ENCODE data around the gene NTSR2.

NTSR2 gene, protein sequence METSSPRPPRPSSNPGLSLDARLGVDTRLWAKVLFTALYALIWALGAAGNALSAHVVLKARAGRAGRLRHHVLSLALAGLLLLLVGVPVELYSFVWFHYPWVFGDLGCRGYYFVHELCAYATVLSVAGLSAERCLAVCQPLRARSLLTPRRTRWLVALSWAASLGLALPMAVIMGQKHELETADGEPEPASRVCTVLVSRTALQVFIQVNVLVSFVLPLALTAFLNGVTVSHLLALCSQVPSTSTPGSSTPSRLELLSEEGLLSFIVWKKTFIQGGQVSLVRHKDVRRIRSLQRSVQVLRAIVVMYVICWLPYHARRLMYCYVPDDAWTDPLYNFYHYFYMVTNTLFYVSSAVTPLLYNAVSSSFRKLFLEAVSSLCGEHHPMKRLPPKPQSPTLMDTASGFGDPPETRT

DNA sequence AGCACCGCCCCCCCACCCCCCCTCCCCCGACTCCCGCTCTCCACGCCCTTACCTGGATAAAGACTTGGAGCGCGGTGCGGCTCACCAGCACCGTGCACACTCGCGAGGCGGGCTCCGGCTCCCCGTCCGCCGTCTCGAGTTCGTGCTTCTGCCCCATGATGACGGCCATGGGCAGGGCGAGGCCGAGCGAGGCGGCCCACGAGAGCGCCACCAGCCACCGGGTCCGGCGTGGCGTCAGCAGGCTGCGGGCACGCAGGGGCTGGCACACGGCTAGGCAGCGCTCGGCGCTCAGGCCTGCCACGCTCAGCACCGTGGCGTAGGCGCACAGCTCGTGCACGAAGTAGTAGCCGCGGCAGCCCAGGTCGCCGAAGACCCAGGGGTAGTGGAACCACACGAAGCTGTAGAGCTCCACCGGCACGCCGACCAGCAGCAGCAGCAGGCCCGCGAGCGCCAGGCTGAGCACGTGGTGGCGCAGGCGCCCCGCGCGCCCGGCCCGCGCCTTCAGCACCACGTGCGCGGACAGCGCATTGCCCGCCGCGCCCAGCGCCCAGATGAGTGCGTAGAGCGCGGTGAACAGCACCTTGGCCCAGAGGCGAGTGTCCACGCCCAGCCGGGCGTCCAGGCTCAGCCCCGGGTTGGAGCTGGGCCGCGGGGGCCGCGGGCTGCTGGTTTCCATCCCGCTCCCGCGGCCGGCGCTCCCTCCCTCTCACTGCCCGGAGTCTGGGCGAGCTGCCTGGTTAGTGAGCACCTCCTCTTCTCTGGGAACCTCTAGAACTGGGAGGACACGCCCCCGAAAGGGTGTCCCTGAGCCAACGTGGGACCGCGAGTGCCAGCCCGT is at the start of gene NTSR2:
TSS of gene NTSR2 (minus strand) at position 742 of the 838 bp plus-strand sequence. CDS start at position 676, 66 bp downstream.
- DNase-seq = no peak

DNA sequence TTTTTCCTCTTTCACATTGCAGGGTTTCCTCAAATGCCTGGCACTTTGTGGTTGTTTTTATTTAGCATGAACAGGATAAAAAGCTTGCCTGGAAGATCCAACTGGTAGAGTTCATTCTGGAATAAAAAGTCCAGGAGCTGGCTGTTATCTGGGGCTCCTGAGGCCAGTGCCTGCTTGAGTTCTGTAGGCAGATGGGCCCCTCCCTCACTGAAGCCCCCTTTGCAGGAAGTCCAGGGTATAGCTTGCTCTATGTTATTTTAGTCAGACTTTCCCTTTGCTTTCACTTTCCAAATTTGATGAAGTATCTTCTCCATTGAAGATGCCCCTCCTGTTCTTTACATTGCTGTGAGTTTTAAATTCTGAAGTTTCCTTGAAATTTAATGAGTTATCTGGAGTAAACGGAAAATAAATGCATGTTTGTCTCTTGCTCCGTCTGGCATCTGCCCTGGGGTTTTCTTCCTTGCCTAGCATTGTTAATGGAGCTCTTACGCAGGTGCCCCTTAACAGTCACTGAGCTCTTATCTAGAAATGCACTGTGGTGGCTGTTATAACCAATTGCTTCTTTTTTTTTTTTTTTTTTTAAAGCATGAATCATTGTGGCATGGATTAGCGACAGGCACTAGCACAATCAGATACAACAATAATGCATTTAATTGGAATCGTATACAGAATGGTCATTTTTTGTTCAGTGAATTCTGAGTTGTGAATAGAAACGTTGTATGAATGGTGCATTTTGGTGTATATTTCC is 49.4 kb upstream of the NTSR2 start:
- no peak for DNase-seq

GRCh38 chr2:11718606-11719005 is 48.6 kb upstream of the NTSR2 start:
- DNase-seq = no peak

- DNase-seq = no peak
Measured at GRCh38 chr2:11717623-11718022, 47.6 kb upstream of the NTSR2 start.

DNA sequence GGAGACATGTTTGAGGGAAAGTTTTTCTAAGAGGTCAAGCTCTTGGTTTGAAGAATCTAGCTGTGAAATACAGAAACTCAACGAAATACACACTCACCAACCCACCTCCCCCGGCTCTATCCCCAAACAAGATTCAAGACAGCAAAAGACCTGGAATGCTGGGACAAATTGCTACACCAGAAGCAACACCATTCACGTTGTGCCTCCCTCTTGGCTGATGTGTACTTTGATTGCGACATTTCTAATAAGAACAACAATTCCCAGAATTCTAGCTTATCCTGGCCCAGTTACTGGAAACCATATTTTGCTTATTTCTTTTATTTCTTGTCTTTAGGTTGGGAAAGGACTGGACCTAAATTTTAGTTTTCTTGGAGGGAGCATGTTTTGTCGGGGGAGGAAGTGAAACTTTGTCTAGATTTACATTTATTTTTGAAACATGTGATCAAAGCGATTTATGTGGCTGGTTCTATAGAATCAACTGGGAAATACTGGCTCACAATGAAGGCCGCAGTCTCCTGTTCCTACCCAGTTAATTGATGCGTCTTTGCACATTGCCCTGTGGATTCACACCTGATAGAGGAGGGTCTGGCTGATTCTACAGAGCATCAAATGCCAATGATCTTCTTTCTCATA is 46.8 kb upstream of the NTSR2 start:
- no peak for DNase-seq

DNA sequence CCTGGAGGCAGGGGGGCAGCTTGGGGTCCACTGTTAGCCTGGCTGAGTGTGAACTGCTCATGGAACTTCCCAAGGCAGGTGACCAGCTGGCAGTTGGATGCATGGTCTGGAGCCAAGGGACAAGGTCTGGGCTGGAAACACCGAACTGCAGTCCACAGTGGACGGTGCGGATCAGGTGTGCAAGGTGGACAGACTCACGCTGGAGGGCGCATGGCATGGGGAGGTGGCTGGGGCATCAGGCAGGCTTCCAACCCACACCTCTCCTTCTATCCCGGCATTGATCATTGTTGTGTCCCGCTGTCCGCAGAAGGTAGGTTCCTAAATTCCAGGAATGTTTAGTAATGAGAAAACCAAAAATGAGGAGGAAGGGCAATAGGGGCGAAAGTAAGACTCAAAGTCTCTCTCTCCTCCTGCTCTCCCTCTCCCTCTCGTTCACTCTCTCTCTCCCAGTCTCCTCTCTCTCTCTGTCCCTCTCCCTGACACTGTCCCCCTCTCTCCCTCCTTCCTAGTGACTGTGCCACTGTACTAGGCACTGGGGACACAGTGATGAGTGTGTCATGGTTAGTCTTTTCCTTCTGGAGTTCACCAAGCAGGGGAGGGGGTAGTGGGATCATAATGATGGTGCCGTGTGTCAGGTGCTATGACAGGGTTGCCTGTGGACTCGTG is 46.1 kb upstream of the NTSR2 start:
- no peak for DNase-seq

GRCh38 chr2:11713815-11714214 is 43.8 kb upstream of the NTSR2 start:
- no peak for DNase-seq

DNA sequence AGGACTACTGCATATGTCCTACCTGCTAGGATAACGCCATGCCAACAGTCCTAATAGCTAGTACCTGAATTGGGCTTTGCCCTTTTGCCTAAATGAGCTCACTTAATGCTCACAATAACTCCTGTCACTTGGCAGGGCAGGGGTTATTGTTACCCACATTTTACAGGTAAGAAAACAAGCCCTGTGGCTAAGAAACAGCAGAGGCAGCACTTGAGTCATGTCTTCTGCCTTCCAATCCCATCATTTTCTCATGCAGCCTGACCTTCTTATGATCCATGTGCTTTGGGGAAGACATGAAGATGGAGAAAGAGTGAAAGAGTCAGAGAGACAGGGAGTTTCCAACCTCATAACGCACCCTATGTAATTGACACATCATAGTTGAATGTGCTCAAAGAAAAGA is 42.9 kb upstream of the NTSR2 start:
- no peak for DNase-seq

DNA sequence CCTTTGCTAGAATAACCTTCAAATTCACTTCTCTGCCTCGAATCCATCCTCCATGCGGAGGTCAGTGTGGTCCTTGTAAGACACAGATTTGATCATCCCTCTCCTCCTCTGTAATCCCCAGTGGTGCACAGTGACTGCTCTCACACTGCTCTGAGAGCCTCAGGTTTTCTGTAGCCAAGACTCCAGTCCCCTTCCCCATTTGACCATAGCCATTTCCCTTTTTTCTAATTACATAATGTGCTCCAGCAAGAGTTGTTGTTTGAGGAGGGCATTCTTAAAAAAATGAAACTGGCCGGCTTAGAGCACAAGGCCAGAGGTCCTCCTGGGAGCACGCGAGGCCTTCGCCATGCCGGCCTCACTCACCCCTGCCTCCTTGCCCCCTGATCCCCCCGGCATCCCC is 41.8 kb upstream of the NTSR2 start:
- DNase-seq = no peak

DNA sequence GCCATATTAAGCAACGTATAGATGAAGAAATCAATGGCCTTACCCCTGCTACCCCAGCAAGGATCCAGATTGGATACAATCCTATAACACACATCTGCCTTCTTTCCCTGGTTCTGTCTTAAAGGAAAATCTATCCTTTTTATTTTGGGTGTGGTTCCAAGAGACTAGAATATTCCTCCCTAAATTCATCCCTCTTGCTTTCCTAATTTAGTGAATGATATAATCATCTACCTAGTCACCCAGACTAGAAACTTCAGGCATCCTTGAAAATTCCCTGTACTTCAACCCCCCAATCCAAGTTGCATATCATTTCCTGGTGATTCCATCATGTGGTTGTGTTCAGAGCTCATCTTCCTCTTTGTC is 41.3 kb upstream of the NTSR2 start:
- DNase-seq = no peak

- no peak for DNase-seq
Measured at GRCh38 chr2:11710632-11711353, 40.8 kb upstream of the NTSR2 start.

DNA sequence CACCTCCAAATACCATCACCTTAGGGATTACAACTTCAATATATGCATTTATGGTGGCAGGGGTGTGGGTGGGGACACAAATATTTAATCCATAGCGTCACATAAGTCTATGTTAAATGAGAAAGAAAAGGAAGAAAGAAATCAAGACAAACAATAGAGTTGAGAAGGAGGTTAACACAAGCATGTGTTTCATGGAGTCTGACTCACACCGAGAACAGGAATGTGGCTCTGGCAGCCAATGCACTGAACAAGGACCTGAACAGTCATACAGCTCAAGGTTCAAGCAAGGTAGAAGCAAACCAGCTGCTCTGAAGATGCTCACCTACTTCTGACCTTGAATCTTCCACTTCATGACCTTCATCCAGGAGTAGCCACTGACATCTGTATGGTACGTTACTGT is 40.2 kb upstream of the NTSR2 start:
- DNase-seq = no peak

DNA sequence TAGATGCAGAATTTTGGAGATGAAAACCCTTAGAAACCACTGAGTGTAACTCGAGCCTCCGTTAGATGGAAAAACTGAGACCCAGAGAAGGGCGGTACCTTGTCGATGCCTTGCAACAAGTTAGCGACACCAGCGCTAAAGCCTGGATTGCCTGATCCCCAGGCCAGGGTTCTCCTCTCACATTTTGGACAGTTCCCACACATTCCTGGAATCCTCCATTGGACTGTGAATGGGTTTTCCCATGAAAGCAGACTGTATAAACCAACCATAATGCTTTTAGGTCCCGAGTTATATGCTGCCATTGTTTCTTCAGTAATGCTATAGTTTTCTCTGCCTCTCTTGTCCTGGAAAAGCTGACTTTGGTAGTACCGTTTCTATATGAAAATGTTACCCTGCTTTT is 39.3 kb upstream of the NTSR2 start:
- no peak for DNase-seq

DNA sequence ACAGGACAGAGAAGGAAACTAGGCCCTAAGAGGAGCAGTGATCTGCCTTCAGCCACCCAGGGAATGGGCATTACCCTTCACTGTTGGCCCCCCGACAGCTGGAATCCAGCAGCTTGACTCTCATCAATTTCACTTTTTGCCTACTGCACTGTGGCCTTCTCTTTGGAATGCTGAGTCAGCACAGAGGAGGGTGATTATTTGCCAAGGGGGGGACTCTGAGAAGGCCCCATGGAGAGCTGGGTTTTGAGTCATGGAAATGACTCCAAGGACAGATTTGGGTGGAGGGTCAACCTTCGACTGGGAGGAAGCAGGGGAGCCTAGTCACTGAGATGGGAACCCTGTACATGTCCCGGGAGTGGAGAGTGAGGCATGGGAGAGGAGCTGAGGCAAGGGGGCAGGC is 38.1 kb upstream of the NTSR2 start:
- no peak for DNase-seq

DNA sequence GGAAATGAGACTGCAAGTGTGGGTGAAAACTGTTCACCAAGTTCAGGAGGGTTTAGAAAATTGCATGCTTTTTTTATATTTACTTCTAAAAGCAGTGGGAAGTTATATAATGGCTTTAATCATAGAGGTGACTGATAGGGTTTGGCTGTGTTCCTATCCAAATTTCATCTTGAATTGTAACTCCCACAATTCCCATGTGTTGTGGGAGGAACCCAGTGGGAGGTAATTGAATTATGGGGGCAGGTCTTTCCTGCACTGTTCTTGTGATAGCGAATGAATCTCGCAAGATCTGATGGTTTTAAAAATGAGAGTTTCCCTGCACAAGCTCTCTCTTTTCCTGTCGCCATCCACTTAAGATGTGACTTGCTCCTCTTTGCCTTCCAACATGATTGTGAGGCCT is 35.7 kb upstream of the NTSR2 start:
- DNase-seq = no peak

- no peak for DNase-seq
Measured at GRCh38 chr2:11705063-11705462, 35.1 kb upstream of the NTSR2 start.

GRCh38 chr2:11703700-11704099 is 33.7 kb upstream of the NTSR2 start:
- no peak for DNase-seq

- DNase-seq = no peak
Measured at GRCh38 chr2:11702946-11703345, 33.0 kb upstream of the NTSR2 start.

DNA sequence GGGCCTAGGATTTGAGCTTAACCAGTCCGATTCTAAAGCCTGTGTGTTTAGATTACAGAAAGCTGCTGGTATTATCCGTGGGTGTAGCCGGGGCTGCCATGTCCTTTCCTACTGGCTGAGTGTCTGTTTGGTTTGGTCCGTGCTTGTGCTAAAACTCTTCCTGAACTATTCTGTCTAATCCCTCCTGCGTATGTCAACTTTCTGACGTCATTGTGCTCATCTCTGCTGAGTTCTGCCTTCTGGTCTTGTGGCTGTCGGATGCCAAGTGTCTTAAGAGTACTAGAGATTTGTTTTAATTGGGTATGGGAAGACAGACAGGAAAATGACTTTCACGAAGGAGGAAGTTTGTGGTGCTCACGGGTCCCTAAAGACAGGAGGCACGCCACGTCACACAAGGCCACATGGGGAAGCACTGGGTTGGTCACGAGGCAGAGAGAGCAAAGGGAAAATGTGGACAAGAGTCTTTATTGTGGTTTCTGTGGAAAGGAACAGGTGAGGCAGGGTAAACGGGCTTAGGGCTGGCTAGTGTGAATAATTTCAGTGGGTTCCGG is 31.8 kb upstream of the NTSR2 start:
- DNase-seq = no peak

- DNase-seq = no peak
Measured at GRCh38 chr2:11701206-11701605, 31.2 kb upstream of the NTSR2 start.

Data from RPMI8226 (cell line).